GM23338 (cell line): ENCODE measurements around the gene GALNT5.

Experiments used
- CTCF ChIP-seq, 2 experiments: fragments of 200-600 bp in 1 of 2; sonication (generic) in 1 of 2; conservative IDR thresholded peaks; 2 replicates each; pipeline versions ENCODE4 v1.5.1 to v1.6.1; 2016 to 2017; ENCODE audit warnings: antibody characterized with exemption in 2 of 2, low read depth in 2 of 2, mild to moderate bottlenecking in 2 of 2, moderate library complexity in 1 of 2
- EZH2 ChIP-seq: fragments of 200-600 bp; sonication (generic); IDR thresholded peaks from one replicate; pipeline ENCODE4 v1.8.0; 2017; ENCODE audit warnings: antibody characterized with exemption, mild to moderate bottlenecking, low read depth; ENCODE audit not compliant: unreplicated experiment
- EZH2phosphoT487 ChIP-seq: fragments of 200-600 bp; sonication (generic); IDR thresholded peaks from one replicate; pipeline ENCODE4 v1.8.1; 2018; ENCODE audit warnings: antibody characterized with exemption; ENCODE audit not compliant: unreplicated experiment
- POLR2AphosphoS5 ChIP-seq: IDR thresholded peaks from 2 replicates; pipeline ENCODE4 v1.6.1; 2016; ENCODE audit warnings: antibody characterized with exemption, low read depth
- ZNF114 ChIP-seq: fragments of 250-450 bp; sonication (Bioruptor Pico); IDR thresholded peaks from 2 replicates; pipeline ENCODE4 v1.5.0; 2020; ENCODE audit warnings: mild to moderate bottlenecking, moderate library complexity
- TF ChIP-seq, protein P1 (sequence below): IDR thresholded peaks from one replicate; pipeline ENCODE4 v1.6.1; 2018; ENCODE audit warnings: antibody characterized with exemption; ENCODE audit not compliant: unreplicated experiment
- TF ChIP-seq, protein P2 (sequence below): fragments of 250-450 bp; sonication (Bioruptor Pico); IDR thresholded peaks from 2 replicates; pipeline ENCODE4 v1.5.0; 2020; ENCODE audit warnings: mild to moderate bottlenecking, moderate library complexity

GRCh38 chr2:157229572-157229971 lies 27.9 kb upstream of the GALNT5 start:
- TF ChIP-seq CTCF (conservative IDR thresholded peaks at IDR 0.05; ENCODE audit: low read depth in 2 of 2) (no peak), ZNF114 (no peak), POLR2AphosphoS5 (no peak), EZH2 (no peak), EZH2phosphoT487 (no peak)
- TF ChIP-seq, protein P1, sequence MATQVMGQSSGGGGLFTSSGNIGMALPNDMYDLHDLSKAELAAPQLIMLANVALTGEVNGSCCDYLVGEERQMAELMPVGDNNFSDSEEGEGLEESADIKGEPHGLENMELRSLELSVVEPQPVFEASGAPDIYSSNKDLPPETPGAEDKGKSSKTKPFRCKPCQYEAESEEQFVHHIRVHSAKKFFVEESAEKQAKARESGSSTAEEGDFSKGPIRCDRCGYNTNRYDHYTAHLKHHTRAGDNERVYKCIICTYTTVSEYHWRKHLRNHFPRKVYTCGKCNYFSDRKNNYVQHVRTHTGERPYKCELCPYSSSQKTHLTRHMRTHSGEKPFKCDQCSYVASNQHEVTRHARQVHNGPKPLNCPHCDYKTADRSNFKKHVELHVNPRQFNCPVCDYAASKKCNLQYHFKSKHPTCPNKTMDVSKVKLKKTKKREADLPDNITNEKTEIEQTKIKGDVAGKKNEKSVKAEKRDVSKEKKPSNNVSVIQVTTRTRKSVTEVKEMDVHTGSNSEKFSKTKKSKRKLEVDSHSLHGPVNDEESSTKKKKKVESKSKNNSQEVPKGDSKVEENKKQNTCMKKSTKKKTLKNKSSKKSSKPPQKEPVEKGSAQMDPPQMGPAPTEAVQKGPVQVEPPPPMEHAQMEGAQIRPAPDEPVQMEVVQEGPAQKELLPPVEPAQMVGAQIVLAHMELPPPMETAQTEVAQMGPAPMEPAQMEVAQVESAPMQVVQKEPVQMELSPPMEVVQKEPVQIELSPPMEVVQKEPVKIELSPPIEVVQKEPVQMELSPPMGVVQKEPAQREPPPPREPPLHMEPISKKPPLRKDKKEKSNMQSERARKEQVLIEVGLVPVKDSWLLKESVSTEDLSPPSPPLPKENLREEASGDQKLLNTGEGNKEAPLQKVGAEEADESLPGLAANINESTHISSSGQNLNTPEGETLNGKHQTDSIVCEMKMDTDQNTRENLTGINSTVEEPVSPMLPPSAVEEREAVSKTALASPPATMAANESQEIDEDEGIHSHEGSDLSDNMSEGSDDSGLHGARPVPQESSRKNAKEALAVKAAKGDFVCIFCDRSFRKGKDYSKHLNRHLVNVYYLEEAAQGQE, result no peak
- TF ChIP-seq, protein P2, sequence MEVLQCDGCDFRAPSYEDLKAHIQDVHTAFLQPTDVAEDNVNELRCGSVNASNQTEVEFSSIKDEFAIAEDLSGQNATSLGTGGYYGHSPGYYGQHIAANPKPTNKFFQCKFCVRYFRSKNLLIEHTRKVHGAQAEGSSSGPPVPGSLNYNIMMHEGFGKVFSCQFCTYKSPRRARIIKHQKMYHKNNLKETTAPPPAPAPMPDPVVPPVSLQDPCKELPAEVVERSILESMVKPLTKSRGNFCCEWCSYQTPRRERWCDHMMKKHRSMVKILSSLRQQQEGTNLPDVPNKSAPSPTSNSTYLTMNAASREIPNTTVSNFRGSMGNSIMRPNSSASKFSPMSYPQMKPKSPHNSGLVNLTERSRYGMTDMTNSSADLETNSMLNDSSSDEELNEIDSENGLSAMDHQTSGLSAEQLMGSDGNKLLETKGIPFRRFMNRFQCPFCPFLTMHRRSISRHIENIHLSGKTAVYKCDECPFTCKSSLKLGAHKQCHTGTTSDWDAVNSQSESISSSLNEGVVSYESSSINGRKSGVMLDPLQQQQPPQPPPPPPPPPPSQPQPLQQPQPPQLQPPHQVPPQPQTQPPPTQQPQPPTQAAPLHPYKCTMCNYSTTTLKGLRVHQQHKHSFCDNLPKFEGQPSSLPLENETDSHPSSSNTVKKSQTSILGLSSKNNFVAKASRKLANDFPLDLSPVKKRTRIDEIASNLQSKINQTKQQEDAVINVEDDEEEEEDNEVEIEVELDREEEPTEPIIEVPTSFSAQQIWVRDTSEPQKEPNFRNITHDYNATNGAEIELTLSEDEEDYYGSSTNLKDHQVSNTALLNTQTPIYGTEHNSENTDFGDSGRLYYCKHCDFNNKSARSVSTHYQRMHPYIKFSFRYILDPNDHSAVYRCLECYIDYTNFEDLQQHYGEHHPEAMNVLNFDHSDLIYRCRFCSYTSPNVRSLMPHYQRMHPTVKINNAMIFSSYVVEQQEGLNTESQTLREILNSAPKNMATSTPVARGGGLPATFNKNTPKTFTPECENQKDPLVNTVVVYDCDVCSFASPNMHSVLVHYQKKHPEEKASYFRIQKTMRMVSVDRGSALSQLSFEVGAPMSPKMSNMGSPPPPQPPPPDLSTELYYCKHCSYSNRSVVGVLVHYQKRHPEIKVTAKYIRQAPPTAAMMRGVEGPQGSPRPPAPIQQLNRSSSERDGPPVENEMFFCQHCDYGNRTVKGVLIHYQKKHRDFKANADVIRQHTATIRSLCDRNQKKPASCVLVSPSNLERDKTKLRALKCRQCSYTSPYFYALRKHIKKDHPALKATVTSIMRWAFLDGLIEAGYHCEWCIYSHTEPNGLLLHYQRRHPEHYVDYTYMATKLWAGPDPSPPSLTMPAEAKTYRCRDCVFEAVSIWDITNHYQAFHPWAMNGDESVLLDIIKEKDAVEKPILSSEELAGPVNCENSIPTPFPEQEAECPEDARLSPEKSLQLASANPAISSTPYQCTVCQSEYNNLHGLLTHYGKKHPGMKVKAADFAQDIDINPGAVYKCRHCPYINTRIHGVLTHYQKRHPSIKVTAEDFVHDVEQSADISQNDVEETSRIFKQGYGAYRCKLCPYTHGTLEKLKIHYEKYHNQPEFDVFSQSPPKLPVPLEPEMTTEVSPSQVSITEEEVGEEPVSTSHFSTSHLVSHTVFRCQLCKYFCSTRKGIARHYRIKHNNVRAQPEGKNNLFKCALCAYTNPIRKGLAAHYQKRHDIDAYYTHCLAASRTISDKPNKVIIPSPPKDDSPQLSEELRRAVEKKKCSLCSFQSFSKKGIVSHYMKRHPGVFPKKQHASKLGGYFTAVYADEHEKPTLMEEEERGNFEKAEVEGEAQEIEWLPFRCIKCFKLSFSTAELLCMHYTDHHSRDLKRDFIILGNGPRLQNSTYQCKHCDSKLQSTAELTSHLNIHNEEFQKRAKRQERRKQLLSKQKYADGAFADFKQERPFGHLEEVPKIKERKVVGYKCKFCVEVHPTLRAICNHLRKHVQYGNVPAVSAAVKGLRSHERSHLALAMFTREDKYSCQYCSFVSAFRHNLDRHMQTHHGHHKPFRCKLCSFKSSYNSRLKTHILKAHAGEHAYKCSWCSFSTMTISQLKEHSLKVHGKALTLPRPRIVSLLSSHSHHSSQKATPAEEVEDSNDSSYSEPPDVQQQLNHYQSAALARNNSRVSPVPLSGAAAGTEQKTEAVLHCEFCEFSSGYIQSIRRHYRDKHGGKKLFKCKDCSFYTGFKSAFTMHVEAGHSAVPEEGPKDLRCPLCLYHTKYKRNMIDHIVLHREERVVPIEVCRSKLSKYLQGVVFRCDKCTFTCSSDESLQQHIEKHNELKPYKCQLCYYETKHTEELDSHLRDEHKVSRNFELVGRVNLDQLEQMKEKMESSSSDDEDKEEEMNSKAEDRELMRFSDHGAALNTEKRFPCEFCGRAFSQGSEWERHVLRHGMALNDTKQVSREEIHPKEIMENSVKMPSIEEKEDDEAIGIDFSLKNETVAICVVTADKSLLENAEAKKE (CRISPR knock-in tag), result no peak
